RWPE2 (cell line): ENCODE measurements around the gene RPP14.

Source experiments
- ATAC-seq: fragments of 200-7000 bp; cut with Tn5 transposase; 3 replicates; pipeline ENCODE4 v1.9.1; 2021; ENCODE audit warnings: low read depth
- DNase-seq: peaks from one replicate; pipeline ENCODE4 v3.0.0-alpha.2; 2020; ENCODE audit warnings: low spot score
- H3K27ac ChIP-seq: fragments of 450-650 bp; 2 replicates; pipeline ENCODE4 v1.5.1; 2017; ENCODE audit warnings: mild to moderate bottlenecking; ENCODE audit not compliant: poor library complexity, severe bottlenecking
- H3K27me3 ChIP-seq: fragments of 250-450 bp; sonication (Bioruptor Pico); 2 replicates; pipeline ENCODE4 v1.5.1; 2021; ENCODE audit warnings: mild to moderate bottlenecking, moderate library complexity; ENCODE audit not compliant: insufficient read depth, poor library complexity, severe bottlenecking
- H3K36me3 ChIP-seq: fragments of 250-450 bp; sonication (Bioruptor Pico); 2 replicates; pipeline ENCODE4 v1.5.1; 2020; ENCODE audit warnings: low read depth, mild to moderate bottlenecking, moderate library complexity
- H3K4me1 ChIP-seq: fragments of 250-450 bp; sonication (Bioruptor Pico); 2 replicates; pipeline ENCODE4 v1.5.1; 2021; ENCODE audit warnings: mild to moderate bottlenecking, moderate library complexity; ENCODE audit not compliant: insufficient read depth, poor library complexity, severe bottlenecking
- H3K4me3 ChIP-seq: fragments of 250-450 bp; sonication (Bioruptor Pico); 2 replicates; pipeline ENCODE4 v1.5.1; 2021; ENCODE audit warnings: mild to moderate bottlenecking, moderate library complexity; ENCODE audit not compliant: severe bottlenecking
- H3K9me3 ChIP-seq: fragments of 250-450 bp; sonication (Bioruptor Pico); 2 replicates; pipeline ENCODE4 v1.5.1; 2021; ENCODE audit warnings: mild to moderate bottlenecking, moderate library complexity; ENCODE audit not compliant: severe bottlenecking
- CTCF ChIP-seq: fragments of 450-650 bp; IDR thresholded peaks from one replicate; pipeline ENCODE4 v1.5.1; 2017; ENCODE audit warnings: mild to moderate bottlenecking, moderate library complexity; ENCODE audit not compliant: poor library complexity, severe bottlenecking

The RPP14 gene

DNA sequence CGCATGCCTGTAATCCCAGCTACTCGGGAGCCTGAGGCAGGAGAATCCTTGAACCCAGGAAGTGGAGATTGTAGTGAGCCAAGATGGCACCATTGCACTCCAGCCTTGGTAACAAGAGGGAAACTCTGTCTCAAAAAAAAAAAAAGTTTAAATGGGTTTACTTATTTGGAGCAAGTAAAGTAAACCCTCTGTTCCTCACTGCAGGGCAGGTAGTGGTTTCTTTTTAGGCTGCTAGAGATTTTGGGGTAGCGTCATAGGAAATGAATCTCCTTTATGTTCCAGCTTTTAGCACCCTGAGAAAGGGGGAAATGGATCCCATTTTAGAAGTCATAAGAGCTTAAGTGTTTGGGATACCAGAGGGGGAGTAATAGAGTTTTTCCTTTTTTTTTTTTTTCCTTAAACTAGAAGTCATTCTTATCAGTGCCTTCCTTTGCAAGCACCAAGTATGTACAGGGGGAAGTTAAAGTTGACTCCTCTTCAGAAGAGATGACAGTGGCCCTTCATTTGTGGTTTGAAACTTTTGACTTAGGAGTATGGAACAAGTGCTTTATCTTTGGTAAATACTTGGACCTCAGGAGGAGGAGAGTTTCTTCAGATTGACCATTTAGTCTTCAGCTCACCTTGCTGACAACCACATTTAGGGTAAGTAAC lies 34.7 kb downstream of the RPP14 start:
- ATAC-seq, result no peak

GRCh38 chr3:58341376-58341775 lies 35.3 kb downstream of the RPP14 start:
- H3K36me3 ChIP-seq, result no peaks in the 10 kb centered on the region
- no peak overlapping the region for H3K4me3 ChIP-seq
- H3K27ac ChIP-seq, result no peak overlapping the region
- TF ChIP-seq CTCF, result no peak
- DNase-seq, result no peak
- no peak for ATAC-seq
- no peaks in the 10 kb centered on the region for H3K4me1 ChIP-seq
- no peaks in the 10 kb centered on the region for H3K9me3 ChIP-seq
- no peaks in the 10 kb centered on the region for H3K27me3 ChIP-seq

More for the DNA sequence above, 34.7 kb downstream of the RPP14 start:
- no peaks in the 10 kb centered on the region for H3K36me3 ChIP-seq
- peaks cover under 1% of the 10 kb centered on the region for H3K4me1 ChIP-seq
- no peak for DNase-seq
- no peaks in the 10 kb centered on the region for H3K9me3 ChIP-seq
- no peak overlapping the region for H3K4me3 ChIP-seq
- H3K27ac ChIP-seq, result no peak overlapping the region
- TF ChIP-seq CTCF, result no peak
- no peaks in the 10 kb centered on the region for H3K27me3 ChIP-seq

DNA sequence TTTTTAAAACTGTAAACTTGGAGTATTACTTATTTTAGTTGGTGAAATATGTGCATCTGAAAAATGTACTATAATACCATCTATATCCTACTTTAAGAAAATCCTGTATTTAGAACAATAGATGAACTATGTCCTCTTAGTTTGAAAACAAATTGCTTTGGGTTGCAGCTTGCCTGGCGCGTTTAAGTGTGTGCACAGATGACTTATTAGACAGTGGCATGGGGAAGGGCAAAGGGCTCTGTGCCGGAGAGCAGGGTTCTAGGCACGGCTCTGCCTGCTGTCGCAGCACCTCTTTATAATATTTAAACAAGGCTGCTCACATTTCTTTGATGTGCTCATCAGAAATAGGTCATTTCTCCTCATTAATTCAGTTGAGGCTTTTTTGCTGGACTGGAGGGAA lies 36.6 kb downstream of the RPP14 start:
- H3K4me1 ChIP-seq, result no peaks in the 10 kb centered on the region
- DNase-seq, result no peak
- no peak for TF ChIP-seq CTCF
- no peak overlapping the region for H3K4me3 ChIP-seq
- no peak overlapping the region for H3K27ac ChIP-seq
- ATAC-seq, result no peak
- no peaks in the 10 kb centered on the region for H3K36me3 ChIP-seq
- H3K9me3 ChIP-seq, result no peaks in the 10 kb centered on the region
- no peaks in the 10 kb centered on the region for H3K27me3 ChIP-seq

GRCh38 chr3:58345457-58345856 lies 39.4 kb downstream of the RPP14 start:
- Histone ChIP-seq H3K4me1 (no peaks in the 10 kb centered on the region), H3K27me3 (no peaks in the 10 kb centered on the region), H3K27ac (no peak overlapping the region), H3K9me3 (no peaks in the 10 kb centered on the region), H3K36me3 (no peaks in the 10 kb centered on the region), H3K4me3 (no peak overlapping the region)
- no peak for TF ChIP-seq CTCF
- ATAC-seq, result no peak
- DNase-seq, result no peak

GRCh38 chr3:58346368-58346767 lies 40.3 kb downstream of the RPP14 start:
- ATAC-seq, result no peak
- TF ChIP-seq CTCF, result no peak
- Histone ChIP-seq H3K4me1 (no peaks in the 10 kb centered on the region), H3K36me3 (no peaks in the 10 kb centered on the region), H3K4me3 (no peak overlapping the region), H3K27me3 (no peaks in the 10 kb centered on the region), H3K27ac (no peak overlapping the region), H3K9me3 (no peaks in the 10 kb centered on the region)
- DNase-seq, result no peak
